B cell (primary cell): ENCODE results near the gene COL9A3. TPM values are rescaled to one million over a fixed set of nuclear protein-coding genes. Genes with fewer than 3 reads are reported as not detected.

Experiments
- ATAC-seq: fragments of 200-7000 bp; cut with Tn5 transposase; one replicate; pipeline ENCODE4 v1.10.0; 2021; ENCODE audit warnings: low read depth, mild to moderate bottlenecking, moderate number of reproducible peaks, moderate library complexity
- CTCF ChIA-PET: fragments of 350-600 bp; sonication (Branson Sonifier 250); formaldehyde crosslinking; loops from one replicate; lab custom pipeline; 2021; ENCODE audit warnings: antibody characterized with exemption, inconsistent platforms; lab: Charles Lee
- POLR2A ChIA-PET: fragments of 350-600 bp; sonication (Branson Sonifier 250); formaldehyde crosslinking; loops from one replicate; lab custom pipeline; 2021; ENCODE audit warnings: antibody characterized with exemption; lab: Charles Lee
- DNase-seq: peaks from one replicate; pipeline ENCODE4 v3.0.0; 2013
- H2AFZ ChIP-seq: 2 replicates; pipeline ENCODE4 v1.6.1; 2012; ENCODE audit warnings: mild to moderate bottlenecking, low read depth, low read length; ENCODE audit not compliant: insufficient read depth, poor library complexity, severe bottlenecking
- H3K27ac ChIP-seq, 2 donors: 1 replicate in 1 of 2; 2 replicates in 1 of 2; pipeline ENCODE4 v1.5.1; 2012 to 2013; ENCODE audit warnings: low read length in 2 of 2, mild to moderate bottlenecking in 2 of 2, moderate library complexity in 1 of 2
- H3K27me3 ChIP-seq, 4 experiments: fragments of 200-600 bp in 1 of 4; sonication (generic) in 1 of 4; replicated peaks in 1 of 4; 1 replicate in 2 of 4; 2 replicates in 2 of 4; pipeline versions ENCODE4 v1.6.1 to v1.7.0; 2013 to 2016; ENCODE audit warnings: low read length in 3 of 4, mild to moderate bottlenecking in 2 of 4, mixed read lengths in 1 of 4, moderate library complexity in 1 of 4; ENCODE audit not compliant: insufficient read depth in 4 of 4, control insufficient read depth in 3 of 4; ENCODE audit errors: control extremely low read depth in 1 of 4
- H3K36me3 ChIP-seq, 2 experiments: replicated peaks in 1 of 2; 1 replicate in 1 of 2; 2 replicates in 1 of 2; pipeline versions ENCODE4 v1.6.1 to v1.7.1; 2013; ENCODE audit warnings: low read length in 1 of 2; ENCODE audit not compliant: insufficient read depth in 2 of 2, control insufficient read depth in 1 of 2; ENCODE audit errors: control extremely low read depth in 1 of 2, extremely low read depth in 1 of 2
- H3K4me1 ChIP-seq, 2 donors: fragments of 200-600 bp in 1 of 2; sonication (generic) in 1 of 2; 1 replicate in 1 of 2; 2 replicates in 1 of 2; pipeline versions ENCODE4 v1.5.1 to v1.6.1; 2013 to 2017; ENCODE audit warnings: low read length in 2 of 2; ENCODE audit not compliant: control insufficient read depth in 2 of 2, insufficient read depth in 2 of 2
- H3K4me2 ChIP-seq: replicated peaks from 2 replicates; pipeline ENCODE3; 2012; ENCODE audit warnings: mild to moderate bottlenecking, low read depth, low read length; ENCODE audit not compliant: poor library complexity, severe bottlenecking
- H3K4me3 ChIP-seq, 5 experiments: fragments of 200-600 bp in 1 of 5; sonication (generic) in 1 of 5; 1 replicate in 3 of 5; 2 replicates in 2 of 5; pipeline versions ENCODE4 v1.5.1 to v1.7.0; 2011 to 2016; ENCODE audit warnings: low read length in 4 of 5, mild to moderate bottlenecking in 4 of 5, low read depth in 2 of 5, control low read depth in 1 of 5, moderate library complexity in 1 of 5; ENCODE audit not compliant: insufficient read depth in 1 of 5; ENCODE audit errors: control extremely low read depth in 1 of 5, extremely low read depth in 1 of 5
- H3K79me2 ChIP-seq: fragments of 200-600 bp; sonication (generic); one replicate; pipeline ENCODE4 v1.6.0; 2016; ENCODE audit warnings: low read length; ENCODE audit not compliant: control insufficient read depth, insufficient read depth
- H3K9ac ChIP-seq: fragments of 200-600 bp; sonication (generic); 2 replicates; pipeline ENCODE4 v1.6.1; 2017; ENCODE audit warnings: mild to moderate bottlenecking, low read length, moderate library complexity
- H3K9me3 ChIP-seq, 3 donors: one replicate each; pipeline versions ENCODE4 v1.6.1 to v1.7.1; 2013; ENCODE audit warnings: low read length in 2 of 3; ENCODE audit not compliant: control insufficient read depth in 2 of 3, insufficient read depth in 1 of 3; ENCODE audit errors: control extremely low read depth in 1 of 3
- H4K20me1 ChIP-seq: 2 replicates; pipeline ENCODE4 v1.6.0; 2012; ENCODE audit warnings: mild to moderate bottlenecking, low read length; ENCODE audit not compliant: insufficient read depth, control insufficient read depth, poor library complexity, severe bottlenecking
- H3K27ac Mint-ChIP-seq: one replicate; pipeline ENCODE4 v1.8.0; 2021; ENCODE audit warnings: mixed read lengths
- H3K27me3 Mint-ChIP-seq: one replicate; pipeline ENCODE4 v1.8.0; 2021; ENCODE audit warnings: mixed read lengths
- H3K4me1 Mint-ChIP-seq: one replicate; pipeline ENCODE4 v1.8.0; 2021; ENCODE audit warnings: mixed read lengths
- H3K4me3 Mint-ChIP-seq: one replicate; pipeline ENCODE4 v1.8.0; 2021; ENCODE audit warnings: mixed read lengths
- H3K9me3 Mint-ChIP-seq: one replicate; pipeline ENCODE4 v1.8.0; 2022; ENCODE audit warnings: mixed read lengths; ENCODE audit not compliant: insufficient read depth
- EZH2 ChIP-seq: IDR thresholded peaks from 2 replicates; pipeline ENCODE4 v1.6.1; 2012; ENCODE audit warnings: borderline replicate concordance, low read depth, mild to moderate bottlenecking, moderate library complexity, low read length; ENCODE audit not compliant: insufficient read depth, poor library complexity, severe bottlenecking
- WGBS: methylation state at CpG from one replicate; pipeline ENCODE4 v1.1.5; 2013; ENCODE audit warnings: missing lambda C conversion rate; ENCODE audit not compliant: insufficient coverage; 5-methylcytosine and 5-hydroxymethylcytosine counted together
- intact Hi-C: fragments of 100-400 bp; cut with micrococcal nuclease; formaldehyde crosslinking; loops from one replicate; pipeline ENCODE4 v1.10.0; 2022
- polyA plus RNA-seq: library from polyadenylated mRNA; depleted of rRNA; stranded (reverse); fragments of >200 nt; gene quantifications from 2 replicates; pipeline ENCODE4 v1.2.3, GENCODE V29; 2012
- total RNA-seq, 2 donors: library from RNA; stranded (reverse); fragments of 120-200 nt in 1 of 2; gene quantifications; 1 replicate in 1 of 2; 2 replicates in 1 of 2; pipeline versions ENCODE4 v1.2.3 to v1.2.4, GENCODE V29; 2013 to 2022
- TF ChIP-seq, protein P1 (sequence below): fragments of 200-600 bp; IDR thresholded peaks from one replicate; pipeline ENCODE4 v1.8.0; 2022; ENCODE audit warnings: antibody characterized with exemption, mild to moderate bottlenecking

Gene COL9A3
- total and polyA plus RNA-seq, 2 donors (not counting 1 experiment from before 2014, with no cell fraction given), result 10.7 to 96.3 TPM

DNA sequence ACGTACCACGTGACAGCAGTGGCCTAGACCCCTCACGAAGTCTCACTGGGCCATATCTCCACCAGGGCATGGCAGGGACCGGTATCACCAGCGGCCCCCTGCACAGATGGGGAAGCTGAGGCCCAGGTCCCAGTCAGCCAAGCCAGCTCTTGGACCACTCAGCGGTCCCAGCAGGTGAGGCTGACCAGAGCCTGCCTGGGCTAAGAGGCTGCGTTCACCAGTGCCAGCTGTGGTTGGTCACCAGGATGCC is 23.2 kb upstream of the COL9A3 start:
- H3K4me1 Mint-ChIP-seq, result peaks cover 36% of the 10 kb centered on the region
- Histone ChIP-seq H3K79me2 (peaks cover 8% of the 10 kb centered on the region), H3K27me3 (no peaks in the 10 kb centered on the region), H3K36me3 (peaks cover 0 to 5% of the 10 kb centered on the region in 2 experiments), H3K9ac (peak overlapping the region; percentile 64), H3K4me1 (peaks cover 14 to 45% of the 10 kb centered on the region in 2 donors), H4K20me1 (peaks cover 9% of the 10 kb centered on the region), H3K4me2 (peak overlapping the region; percentile 98), H3K9me3 (no peaks in the 10 kb centered on the region), H2AFZ (peak overlapping the region; percentile 89), H3K4me3 (peak overlapping the region in 4 of 5 experiments; percentile 40 to 50 (median 44)), H3K27ac (peak overlapping the region; percentile 91 to 93)
- intact Hi-C loops, result loop anchor here (1.0 to 10.0 kb wide), 12 partner anchors 11 to 651 kb away; partner anchors contain the start of genes ADRM1, CABLES2, OGFR and OSBPL2
- ChIA-PET CTCF (interaction anchor here (0.6 to 3.3 kb wide), 11 partner anchors 13 to 411 kb away, joined by 3 to 13 read pairs (median 4); partner anchors contain the start of gene TCFL5), POLR2A (interaction anchor here (0.6 to 2.5 kb wide), 14 partner anchors 11 to 455 kb away, joined by 3 to 28 read pairs (median 4); partner anchors contain the start of genes OGFR, RPS21, SLCO4A1 and TCFL5)
- H3K27ac Mint-ChIP-seq, result peak overlapping the region; percentile 64
- TF ChIP-seq EZH2, result no peak
- TF ChIP-seq, protein P1, sequence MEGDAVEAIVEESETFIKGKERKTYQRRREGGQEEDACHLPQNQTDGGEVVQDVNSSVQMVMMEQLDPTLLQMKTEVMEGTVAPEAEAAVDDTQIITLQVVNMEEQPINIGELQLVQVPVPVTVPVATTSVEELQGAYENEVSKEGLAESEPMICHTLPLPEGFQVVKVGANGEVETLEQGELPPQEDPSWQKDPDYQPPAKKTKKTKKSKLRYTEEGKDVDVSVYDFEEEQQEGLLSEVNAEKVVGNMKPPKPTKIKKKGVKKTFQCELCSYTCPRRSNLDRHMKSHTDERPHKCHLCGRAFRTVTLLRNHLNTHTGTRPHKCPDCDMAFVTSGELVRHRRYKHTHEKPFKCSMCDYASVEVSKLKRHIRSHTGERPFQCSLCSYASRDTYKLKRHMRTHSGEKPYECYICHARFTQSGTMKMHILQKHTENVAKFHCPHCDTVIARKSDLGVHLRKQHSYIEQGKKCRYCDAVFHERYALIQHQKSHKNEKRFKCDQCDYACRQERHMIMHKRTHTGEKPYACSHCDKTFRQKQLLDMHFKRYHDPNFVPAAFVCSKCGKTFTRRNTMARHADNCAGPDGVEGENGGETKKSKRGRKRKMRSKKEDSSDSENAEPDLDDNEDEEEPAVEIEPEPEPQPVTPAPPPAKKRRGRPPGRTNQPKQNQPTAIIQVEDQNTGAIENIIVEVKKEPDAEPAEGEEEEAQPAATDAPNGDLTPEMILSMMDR, result peak; percentile 10
- H3K27me3 Mint-ChIP-seq, result no peaks in the 10 kb centered on the region
- peak overlapping the region; percentile 77 for H3K4me3 Mint-ChIP-seq
- DNase-seq (no peak), ATAC-seq (no peak)
- 58% methylated on average over 7 of the region's 7 CpGs for WGBS
- H3K9me3 Mint-ChIP-seq, result no peaks in the 10 kb centered on the region
